Middle frontal gyrus (tissue), 1 donor: ENCODE results near the gene MMP28.

Source experiments
- DNase-seq: peaks from one replicate; pipeline ENCODE4 v3.0.0-alpha.2; 2015; ENCODE audit warnings: low spot score; ENCODE audit errors: extremely low spot score

The MMP28 gene

GRCh38 chr17:35799942-35800341 is 4.5 kb upstream of the MMP28 start:
- peak; percentile 43 for DNase-seq

- DNase-seq: no peak
Observed at GRCh38 chr17:35797918-35798317, 2.5 kb upstream of the MMP28 start.

GRCh38 chr17:35797370-35797769 is 1.9 kb upstream of the MMP28 start:
- DNase-seq: no peak

- DNase-seq: no peak
Observed at GRCh38 chr17:35796942-35797341, 1.5 kb upstream of the MMP28 start.

GRCh38 chr17:35795871-35796265 is 427 bp upstream of the MMP28 start:
- no peak for DNase-seq

GRCh38 chr17:35793257-35793656 is 2.2 kb downstream of the MMP28 start:
- no peak for DNase-seq

GRCh38 chr17:35791681-35792350 is 3.6 kb downstream of the MMP28 start:
- no peak for DNase-seq

GRCh38 chr17:35790841-35791240 is 4.6 kb downstream of the MMP28 start:
- DNase-seq: no peak

- no peak for DNase-seq
Observed at GRCh38 chr17:35788477-35789368, 6.7 kb downstream of the MMP28 start.

- DNase-seq: no peak
Observed at GRCh38 chr17:35786941-35787432, 8.5 kb downstream of the MMP28 start.

- DNase-seq: no peak
Observed at GRCh38 chr17:35784895-35785294, 10.5 kb downstream of the MMP28 start.

GRCh38 chr17:35780950-35781349 is 14.5 kb downstream of the MMP28 start:
- no peak for DNase-seq

GRCh38 chr17:35778641-35779196 is 16.7 kb downstream of the MMP28 start:
- DNase-seq: no peak

- no peak for DNase-seq
Observed at GRCh38 chr17:35775583-35775982, 19.9 kb downstream of the MMP28 start.

- no peak for DNase-seq
Observed at GRCh38 chr17:35775039-35775438, 20.4 kb downstream of the MMP28 start.

- DNase-seq: no peak
Observed at GRCh38 chr17:35774499-35774898, 20.9 kb downstream of the MMP28 start.

GRCh38 chr17:35773679-35774425 is 21.6 kb downstream of the MMP28 start:
- no peak for DNase-seq

- DNase-seq: no peak
Observed at GRCh38 chr17:35773129-35773528, 22.3 kb downstream of the MMP28 start.

- DNase-seq: no peak
Observed at GRCh38 chr17:35769895-35770486, 25.4 kb downstream of the MMP28 start.

- DNase-seq: no peak
Observed at GRCh38 chr17:35768797-35769196, 26.6 kb downstream of the MMP28 start.

- no peak for DNase-seq
Observed at GRCh38 chr17:35766903-35767510, 28.4 kb downstream of the MMP28 start.
